GM12878 (cell line): ENCODE results near the gene VAT1. TPM values are rescaled to one million over a fixed set of nuclear protein-coding genes. Genes with fewer than 3 reads are reported as not detected.
A peak's percentile ranks its signal among the peaks of the same experiment; 100 is the strongest.

Experiments used
- ATAC-seq: fragments of 200-7000 bp; cut with Tn5 transposase; 3 replicates; pipeline ENCODE4 v1.9.1; 2020; ENCODE audit warnings: mild to moderate bottlenecking, moderate library complexity
- BruUV-seq: library from RNA; stranded (reverse); fragments of 400-500 nt; replicated peaks from 2 replicates; lab custom pipeline; 2021; lab: Mats Ljungman, UMichigan
- CTCF ChIA-PET: fragments of 300-600 bp; sonication (Branson Sonifier 250); formaldehyde crosslinking; extraction: SDS; loops from one replicate; lab custom pipeline; 2021; ENCODE audit warnings: inconsistent platforms; lab: Yijun Ruan, JAX
- POLR2A ChIA-PET: fragments of 350-600 bp; formaldehyde crosslinking; extraction: SDS; loops from one replicate; lab custom pipeline; 2021; ENCODE audit warnings: inconsistent platforms; lab: Charles Lee
- RAD21 ChIA-PET: fragments of 300-600 bp; sonication (Branson Sonifier 250); formaldehyde crosslinking; loops from one replicate; lab custom pipeline; 2023; ENCODE audit warnings: antibody characterized with exemption; ENCODE audit not compliant: unreplicated experiment; lab: Charles Lee
- SMC1A ChIA-PET: fragments of 300-600 bp; sonication (Branson Sonifier 250); formaldehyde crosslinking; loops from one replicate; lab custom pipeline; 2023; ENCODE audit not compliant: unreplicated experiment, uncharacterized antibody; lab: Charles Lee
- DNase-seq: peaks from one replicate; pipeline ENCODE4 v3.0.0-alpha.2; 2011; ENCODE audit warnings: low read depth, low spot score
- FAIRE-seq: peaks from 3 replicates; lab custom pipeline; 2011; peaks lifted over from hg19 to GRCh38; lab: Jason Lieb, UNC
- H2AFZ ChIP-seq: 2 replicates; pipeline ENCODE4 v1.6.0; 2011; ENCODE audit warnings: low read depth, low read length, control low read depth; ENCODE audit not compliant: control insufficient read depth
- H3K27ac ChIP-seq: 2 replicates; pipeline ENCODE4 v1.5.1; 2011; ENCODE audit warnings: control low read depth; ENCODE audit not compliant: control insufficient read depth, insufficient read depth
- H3K27me3 ChIP-seq, 2 experiments: replicated peaks in 1 of 2; 2 replicates each; pipeline versions ENCODE4 v1.6.0 to v1.6.1; 2011; ENCODE audit warnings: low read length in 1 of 2; ENCODE audit not compliant: control insufficient read depth in 2 of 2, insufficient read depth in 2 of 2
- H3K36me3 ChIP-seq, 2 experiments: 2 replicates each; pipeline ENCODE4 v1.5.1; 2011; ENCODE audit warnings: low read length in 1 of 2; ENCODE audit not compliant: control insufficient read depth in 2 of 2, insufficient read depth in 2 of 2
- H3K4me1 ChIP-seq: 2 replicates; pipeline ENCODE4 v1.6.1; 2011; ENCODE audit warnings: mild to moderate bottlenecking, low read length, moderate library complexity, mixed read lengths; ENCODE audit not compliant: control insufficient read depth, insufficient read depth
- H3K4me2 ChIP-seq: 2 replicates; pipeline ENCODE4 v1.6.0; 2011; ENCODE audit warnings: control low read depth; ENCODE audit not compliant: control insufficient read depth, insufficient read depth
- H3K4me3 ChIP-seq: fragments of 200-600 bp; sonication (generic); 2 replicates; pipeline ENCODE4 v1.5.1; 2016
- H3K79me2 ChIP-seq: 2 replicates; pipeline ENCODE4 v1.6.0; 2011; ENCODE audit warnings: low read length; ENCODE audit not compliant: control insufficient read depth, insufficient read depth
- H3K9ac ChIP-seq: 2 replicates; pipeline ENCODE4 v1.8.0; 2011; ENCODE audit warnings: low read length, control low read depth, mixed read lengths; ENCODE audit not compliant: control insufficient read depth, insufficient read depth
- H3K9me3 ChIP-seq: replicated peaks from 3 replicates; pipeline ENCODE4 v1.5.1; 2011; ENCODE audit warnings: mild to moderate bottlenecking, low read length; ENCODE audit not compliant: control insufficient read depth, insufficient read depth
- H4K20me1 ChIP-seq: 2 replicates; pipeline ENCODE4 v1.6.0; 2011; ENCODE audit not compliant: control insufficient read depth, insufficient read depth
- CBFB ChIP-seq: IDR thresholded peaks from 2 replicates; pipeline ENCODE4 v1.6.1; 2016; ENCODE audit warnings: antibody characterized with exemption, low read depth
- CREM ChIP-seq: IDR thresholded peaks from 2 replicates; pipeline ENCODE4 v1.6.1; 2014; ENCODE audit warnings: antibody characterized with exemption, low read depth
- DPF2 ChIP-seq: fragments of 450-650 bp; IDR thresholded peaks from 2 replicates; pipeline ENCODE4 v1.6.1; 2017; ENCODE audit warnings: mild to moderate bottlenecking
- IKZF2 ChIP-seq, 2 experiments: fragments of 450-650 bp; IDR thresholded peaks; 2 replicates each; pipeline ENCODE4 v1.6.1; 2017; ENCODE audit warnings: mild to moderate bottlenecking in 2 of 2, moderate library complexity in 2 of 2
- MLLT1 ChIP-seq: fragments of 450-650 bp; IDR thresholded peaks from 2 replicates; pipeline ENCODE4 v1.6.1; 2016; ENCODE audit warnings: mild to moderate bottlenecking
- PAX5 ChIP-seq: IDR thresholded peaks from 2 replicates; pipeline ENCODE4 v1.6.1; 2011; ENCODE audit warnings: low read depth, low read length, borderline replicate concordance
- PBX3 ChIP-seq: IDR thresholded peaks from 2 replicates; pipeline ENCODE4 v1.6.1; 2011; ENCODE audit warnings: mild to moderate bottlenecking, low read depth, low read length, moderate library complexity; ENCODE audit not compliant: insufficient replicate concordance
- PKNOX1 ChIP-seq: fragments of 450-650 bp; IDR thresholded peaks from 2 replicates; pipeline ENCODE4 v1.6.1; 2016; ENCODE audit warnings: mild to moderate bottlenecking
- POLR2AphosphoS2 ChIP-seq: IDR thresholded peaks from 2 replicates; pipeline ENCODE4 v1.6.1; 2011; ENCODE audit warnings: low read depth, mild to moderate bottlenecking, low read length, improper control_type of control experiment, moderate library complexity
- RAD21 ChIP-seq: IDR thresholded peaks from 2 replicates; pipeline ENCODE4 v1.6.1; 2011; ENCODE audit warnings: mild to moderate bottlenecking, low read depth, low read length, moderate library complexity; ENCODE audit not compliant: insufficient read depth
- RUNX3 ChIP-seq: IDR thresholded peaks from 2 replicates; pipeline ENCODE4 v1.6.1; 2012; ENCODE audit warnings: low read length, inconsistent platforms
- SMAD5 ChIP-seq: IDR thresholded peaks from 2 replicates; pipeline ENCODE4 v1.6.1; 2016; ENCODE audit warnings: antibody characterized with exemption, low read depth
- YY1 ChIP-seq: IDR thresholded peaks from 2 replicates; pipeline ENCODE4 v1.6.1; 2011; ENCODE audit warnings: low read depth, mild to moderate bottlenecking, low read length
- ZNF687 ChIP-seq: fragments of 450-650 bp; IDR thresholded peaks from 2 replicates; pipeline ENCODE4 v1.6.1; 2017; ENCODE audit warnings: mild to moderate bottlenecking, moderate library complexity
- WGBS: methylation state at CpG from one replicate; pipeline ENCODE4 v1.1.6; 2016; ENCODE audit warnings: low lambda C conversion rate; ENCODE audit not compliant: insufficient replicate concordance, insufficient coverage; ENCODE audit errors: missing lambda C conversion rate; 5-methylcytosine and 5-hydroxymethylcytosine counted together
- in situ Hi-C: fragments of 300-500 bp; cut with MboI; formaldehyde crosslinking; loops from 9 replicates; pipeline ENCODE4 v1.14.3; 2018; ENCODE audit warnings: mixed read lengths
- intact Hi-C: fragments of 100-400 bp; cut with micrococcal nuclease; formaldehyde crosslinking; loops from one replicate; pipeline ENCODE4 v1.14.2; 2022; ENCODE audit not compliant: unreplicated experiment
- polyA plus RNA-seq, 11 experiments: library from polyadenylated mRNA; depleted of rRNA in 4 of 11; unstranded in 6 of 11; stranded (reverse) in 5 of 11; fragments of >200 nt; fragmentation: Nextera tagmentation in 4 of 11; fragmentation: Illumina TruSeq in 1 of 11; extraction: Ambion mirVana in 4 of 11; extraction: Trizol in 1 of 11; gene quantifications; 1 replicate in 1 of 11; 2 replicates in 10 of 11; pipeline versions ENCODE4 v1.2.1 to v1.2.3, GENCODE V29; 2011 to 2016; ENCODE audit warnings: inconsistent platforms in 2 of 11, missing spikeins in 2 of 11, low read depth in 1 of 11
- total RNA-seq, 4 experiments: library from RNA; depleted of rRNA in 3 of 4; stranded (reverse); fragments of >200 nt in 3 of 4; fragmentation: Illumina TruSeq in 1 of 4; extraction: Trizol in 1 of 4; gene quantifications; 2 replicates each; pipeline versions ENCODE4 v1.2.1 to v1.2.3, GENCODE V29; 2013 to 2021

VAT1 gene
- total and polyA plus RNA-seq, 10 of the 15 experiments (the other 5 are each of a cell fraction or from before 2014, with no cell fraction given), result 5.0 to 19.8 (median 8.2) TPM

- Histone ChIP-seq H3K36me3 (peaks cover 4 to 17% of the 10 kb centered on the region in 2 experiments; a peak in 3 of 4 replicates), H3K27ac (peak within 1 kb of the TSS; percentile 97), H3K4me2 (peak within 1 kb of the TSS; percentile 58), H3K27me3 (no peaks in the 10 kb centered on the region), H3K9me3 (no peaks in the 10 kb centered on the region), H3K9ac (peak within 1 kb of the TSS; percentile 97), H3K4me1 (peaks cover 6% of the 10 kb centered on the region), H2AFZ (peak within 1 kb of the TSS; percentile 81), H3K79me2 (peaks cover 29% of the 10 kb centered on the region), H3K4me3 (peak within 1 kb of the TSS; percentile 97), H4K20me1 (no peaks in the 10 kb centered on the region)
- 16% methylated on average over 17 of the region's 18 CpGs for WGBS
- ChIA-PET CTCF (interaction anchor here (0.6 to 3.1 kb wide), 15 partner anchors 8 to 327 kb away, joined by 3 to 29 read pairs (median 4); partner anchors contain the start of genes RND2 and RPL27), POLR2A (interaction anchor here (1.0 to 1.5 kb wide), 2 partner anchors 9 to 477 kb away, joined by 3 to 9 read pairs; partner anchors contain the start of genes DHX8 and RPL27), RAD21 (interaction anchor here (0.7 to 2.3 kb wide), 6 partner anchors 9 to 332 kb away, joined by 3 to 18 read pairs (median 4); partner anchors contain the start of gene RPL27), SMC1A (interaction anchor here (1.0 to 2.0 kb wide), 8 partner anchors 9 to 309 kb away, joined by 3 to 13 read pairs (median 4); partner anchors contain the start of genes BECN1, NBR1 and RPL27)
- BruUV-seq, result TSS peak; percentile 85
- in situ Hi-C loops, result no loop called here
- ATAC-seq (peak; percentile 97), FAIRE-seq (peak; percentile 94), DNase-seq (peak; percentile 69)
- intact Hi-C loops, result no loop called here
- 0 out of 2 replicates have a peak, but pooled peaks have one; percentile 26 for TF ChIP-seq DPF2
- peak; percentile 63 for TF ChIP-seq RAD21
- 0 out of 2 replicates have a peak, but pooled peaks have one; percentile 33 for TF ChIP-seq SMAD5
- peak in 1 of 2 experiments; percentile 27; a peak in 1 of 4 replicates for TF ChIP-seq IKZF2 (IDR thresholded peaks at IDR 0.05)
- no peak for TF ChIP-seq ZNF687
- no peak for TF ChIP-seq PBX3
- TF ChIP-seq CREM, result no peak
- no peak for TF ChIP-seq PAX5
- peak; percentile 79 for TF ChIP-seq MLLT1
- TF ChIP-seq CBFB, result peak; percentile 53; the same call in 1 of the 2 replicates
- no peak for TF ChIP-seq PKNOX1
- peak; percentile 62 for TF ChIP-seq RUNX3
- peak; percentile 59; the same call in 1 of the 2 replicates for TF ChIP-seq POLR2AphosphoS2
- TF ChIP-seq YY1, result peak; percentile 43; the same call in 1 of the 2 replicates
These were observed 15.3 kb downstream of the VAT1 start, which contains the start of gene IFI35 for GRCh38 chr17:43006639-43007551. Gene IFI35 (plus strand): TSS chr17:43006784. CDS start chr17:43006948, 164 bp downstream.
